SH-SY5Y (cell line): Measurements from ENCODE around the gene APBB1.

Source experiments
- GATA2 ChIP-seq: IDR thresholded peaks from 2 replicates; pipeline ENCODE4 v1.6.1; 2011; ENCODE audit warnings: mild to moderate bottlenecking, low read depth, low read length
- GATA3 ChIP-seq: IDR thresholded peaks from 2 replicates; pipeline ENCODE4 v1.6.1; 2011; ENCODE audit warnings: low read depth, mild to moderate bottlenecking, low read length, moderate library complexity

Gene APBB1

GRCh38 chr11:6437993-6438392, 19.1 kb upstream of the APBB1 start:
- no peak for TF ChIP-seq GATA2
- no peak for TF ChIP-seq GATA3

DNA sequence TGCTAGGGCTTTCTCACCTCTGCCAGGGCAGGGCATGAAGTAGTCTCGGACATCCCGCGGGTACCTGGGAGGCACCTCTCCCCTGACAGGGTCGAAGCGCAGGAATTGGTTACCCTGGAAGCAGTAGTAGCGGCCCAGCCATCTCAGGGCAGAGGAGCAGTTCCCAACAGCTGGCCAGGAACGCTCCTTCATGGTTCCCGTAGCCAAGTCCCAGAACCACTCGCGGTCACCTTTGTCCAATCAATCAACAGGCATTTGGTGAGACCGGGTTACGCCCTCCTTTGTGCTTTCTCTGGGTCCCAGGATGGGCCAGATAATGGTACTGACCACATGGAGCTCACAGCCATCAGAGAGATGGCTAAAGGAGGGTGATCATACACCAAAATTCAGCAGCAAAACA, 18.5 kb upstream of the APBB1 start:
- TF ChIP-seq GATA2 (no peak), GATA3 (no peak)

DNA sequence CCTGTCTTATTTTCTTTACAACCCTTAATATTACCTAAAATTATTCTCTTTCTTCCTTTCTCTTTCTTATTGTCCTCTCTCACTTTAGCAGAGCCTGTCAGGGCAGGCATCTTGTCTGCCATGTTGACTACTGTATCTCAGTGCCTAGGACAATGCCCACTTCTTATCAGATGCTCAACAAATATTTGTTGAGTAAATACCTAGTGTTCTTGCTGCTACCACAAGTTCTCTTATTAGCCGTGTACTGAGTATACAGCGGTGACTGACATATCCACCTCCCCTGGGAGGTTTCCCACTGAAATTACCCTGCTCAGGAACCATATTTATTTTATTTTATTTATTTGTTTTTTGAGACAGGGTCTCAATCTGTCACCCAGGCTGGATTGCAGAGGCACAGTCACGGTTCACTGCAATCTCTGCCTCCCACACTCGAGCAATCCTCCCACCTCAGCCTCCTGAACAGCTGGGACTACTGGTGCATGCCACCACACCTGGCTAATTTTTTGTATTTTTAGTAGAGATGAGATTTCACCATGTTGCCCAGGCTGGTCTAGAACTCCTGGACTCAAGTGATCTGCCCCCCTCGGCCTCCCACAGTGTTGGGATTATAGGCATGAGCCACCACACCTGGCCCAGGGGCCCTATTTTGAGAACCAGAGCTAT, 15.2 kb upstream of the APBB1 start:
- TF ChIP-seq GATA3 (no peak), GATA2 (no peak)

DNA sequence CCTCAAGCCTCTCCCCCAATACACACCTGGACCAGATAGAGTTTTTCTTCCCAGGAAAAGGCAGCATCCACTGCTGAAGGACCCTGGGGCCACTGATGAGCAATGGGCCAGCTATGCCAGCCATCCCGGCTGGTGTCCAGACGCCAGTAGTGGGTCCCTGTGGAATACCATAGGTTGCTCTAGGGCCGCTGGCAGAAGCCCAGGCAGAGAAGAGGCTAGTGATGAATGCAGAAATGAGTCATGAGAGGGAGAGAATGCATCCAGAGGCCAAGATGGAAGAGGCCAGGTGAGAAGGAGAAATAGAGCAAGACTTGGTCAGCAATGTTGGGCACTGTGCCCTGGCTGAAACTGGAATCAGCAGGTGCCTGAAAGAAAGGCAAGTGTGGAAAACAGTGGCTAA, 13.0 kb upstream of the APBB1 start:
- no peak for TF ChIP-seq GATA2
- TF ChIP-seq GATA3: no peak

DNA sequence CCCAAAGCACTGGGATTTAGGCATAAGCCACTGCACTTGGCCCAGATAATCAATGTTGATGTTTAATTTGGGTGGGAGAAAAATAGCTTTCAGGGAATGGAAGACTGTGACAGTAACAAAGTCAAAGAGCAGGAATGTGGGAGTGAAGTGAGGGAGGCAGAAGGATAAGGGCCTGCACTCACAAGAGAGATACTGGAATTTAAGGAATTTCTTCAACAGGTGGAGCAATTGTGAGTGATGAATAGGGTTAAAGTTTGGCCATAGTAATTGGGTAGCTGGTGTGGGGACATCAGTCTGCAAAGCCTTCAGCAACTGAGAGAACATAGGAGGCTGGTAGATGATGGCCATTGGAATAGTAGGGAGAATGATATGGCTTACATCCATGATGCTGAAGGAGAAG, 8.6 kb upstream of the APBB1 start:
- TF ChIP-seq GATA2: no peak
- no peak for TF ChIP-seq GATA3

DNA sequence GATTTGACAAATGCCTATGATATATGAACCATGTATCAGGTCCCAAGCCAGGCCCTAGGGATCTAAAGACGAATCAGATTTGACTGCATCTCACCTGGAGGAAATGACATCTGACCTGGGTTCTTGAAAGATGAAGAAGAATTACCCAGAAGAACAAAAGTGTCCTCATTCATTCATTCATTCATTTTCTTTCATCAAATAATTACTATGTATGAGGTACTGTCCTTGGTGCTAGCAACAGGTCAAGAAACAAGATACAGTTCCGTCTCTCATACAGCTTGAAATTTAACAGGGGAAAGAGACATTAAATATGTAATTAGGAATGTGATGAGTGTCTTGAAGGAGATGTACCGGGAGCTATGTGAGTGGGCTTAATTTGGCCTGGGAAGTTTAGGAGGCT, 1.8 kb upstream of the APBB1 start:
- TF ChIP-seq GATA2: no peak
- TF ChIP-seq GATA3: no peak

DNA sequence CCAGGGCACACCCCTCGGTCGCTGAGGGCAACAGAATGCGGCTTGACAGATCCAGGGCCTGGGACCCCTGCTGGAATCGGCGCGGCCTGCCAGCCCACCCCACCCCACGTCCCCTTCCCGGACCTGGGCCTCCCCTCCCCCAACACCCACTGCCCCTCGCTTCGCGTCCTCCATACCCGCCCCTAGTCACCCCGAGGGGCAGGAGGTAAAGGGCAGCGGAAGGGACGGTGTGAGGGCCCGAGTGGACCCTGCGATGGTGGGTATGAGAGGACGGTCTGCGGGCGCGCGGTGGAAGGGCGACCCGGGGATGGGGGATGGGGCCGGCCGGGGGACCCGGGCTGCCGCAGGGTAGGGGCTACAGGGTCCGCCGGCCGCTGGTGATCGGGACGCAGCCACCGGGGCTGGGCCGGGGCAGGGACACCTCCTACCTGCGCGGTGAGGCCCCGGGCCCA, 311 bp downstream of the APBB1 start:
- TF ChIP-seq GATA2 (no peak), GATA3 (no peak)

- TF ChIP-seq GATA2 (no peak), GATA3 (no peak)
Measured at GRCh38 chr11:6417907-6418556, 862 bp downstream of the APBB1 start.

GRCh38 chr11:6415797-6416196, 3.1 kb downstream of the APBB1 start:
- TF ChIP-seq GATA2 (no peak), GATA3 (no peak)

GRCh38 chr11:6414874-6415328, 4.0 kb downstream of the APBB1 start:
- TF ChIP-seq GATA2: no peak
- no peak for TF ChIP-seq GATA3

DNA sequence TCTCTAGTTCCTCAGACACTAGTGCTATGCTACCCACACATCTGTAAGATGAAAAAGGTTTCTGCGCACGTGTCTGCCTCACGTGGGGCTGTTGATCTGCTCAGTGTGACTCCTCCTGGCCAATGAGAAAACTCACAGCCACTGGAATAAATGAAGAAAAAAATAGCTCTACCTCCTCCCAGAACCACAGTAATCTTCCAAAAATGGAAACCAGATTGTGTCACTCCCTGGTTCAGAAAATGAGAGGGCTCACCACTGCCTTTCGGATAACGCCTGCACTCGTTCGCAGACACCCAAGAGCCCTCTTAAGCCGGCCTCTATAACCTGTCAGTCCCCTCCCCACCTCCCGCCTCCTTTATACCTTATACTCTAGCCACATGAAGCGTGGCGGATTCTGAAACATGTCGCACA, 5.1 kb downstream of the APBB1 start:
- TF ChIP-seq GATA3 (no peak), GATA2 (no peak)

DNA sequence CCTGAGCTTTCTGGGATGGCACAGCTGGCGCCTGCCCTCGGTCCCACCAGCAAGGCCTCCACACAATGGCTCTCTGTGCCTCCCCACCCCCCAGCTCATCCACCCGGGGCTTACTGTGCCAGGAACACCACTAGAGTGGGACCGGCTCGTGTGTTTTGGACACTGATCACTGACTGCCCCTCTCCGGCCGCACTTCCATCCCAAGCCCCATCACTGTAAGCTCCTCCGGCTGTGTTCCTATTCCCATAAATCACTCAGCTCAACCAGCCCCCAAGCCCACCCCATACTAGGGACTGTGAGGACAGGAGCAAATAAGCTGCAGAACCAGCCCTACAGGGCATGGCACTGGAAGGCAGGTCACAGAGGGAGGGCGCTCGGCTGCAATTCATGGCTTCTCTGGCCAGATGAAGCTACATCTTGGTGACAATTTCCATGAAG, 7.3 kb downstream of the APBB1 start:
- no peak for TF ChIP-seq GATA2
- TF ChIP-seq GATA3: no peak

- no peak for TF ChIP-seq GATA3
- no peak for TF ChIP-seq GATA2
Measured at GRCh38 chr11:6410695-6411430, 8.0 kb downstream of the APBB1 start.

DNA sequence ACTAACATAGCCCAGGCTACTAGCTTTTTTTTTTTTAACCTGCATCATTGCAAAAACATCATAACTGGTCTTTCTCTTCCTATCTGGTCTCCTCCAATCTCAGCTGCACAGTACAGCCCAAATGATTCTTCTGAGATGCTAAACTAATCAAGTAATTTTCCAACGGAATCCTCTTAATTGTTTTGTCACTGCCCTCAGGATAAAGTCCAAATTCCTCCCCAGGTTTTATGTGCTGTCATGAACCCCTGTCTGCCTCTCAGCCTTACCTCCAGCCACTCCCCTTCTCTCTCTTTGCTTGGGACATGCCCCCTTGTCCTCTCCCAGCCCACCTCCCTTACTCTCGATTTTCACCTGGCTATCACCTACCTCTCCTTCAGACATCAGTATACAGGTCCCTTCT, 12.5 kb downstream of the APBB1 start:
- TF ChIP-seq GATA2 (no peak), GATA3 (no peak)

DNA sequence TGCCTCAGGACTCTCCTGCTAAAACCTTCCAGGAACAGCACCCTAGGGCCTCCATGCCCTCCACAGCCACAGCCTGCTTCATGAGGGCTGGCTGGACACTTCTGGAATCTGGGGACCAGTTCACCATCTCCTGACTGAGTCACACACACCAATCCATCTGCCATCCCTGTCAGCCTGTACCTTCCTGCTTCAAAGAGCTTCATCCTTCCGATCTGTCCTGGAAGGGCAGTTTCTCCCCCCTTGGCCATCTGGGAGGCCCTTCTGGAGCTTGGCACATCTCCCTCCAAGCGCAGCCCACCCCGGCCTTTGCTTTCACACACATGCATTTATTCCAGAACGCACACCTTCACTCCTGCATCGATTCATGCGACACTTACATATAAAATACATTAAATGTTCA, 13.0 kb downstream of the APBB1 start:
- TF ChIP-seq GATA2: no peak
- TF ChIP-seq GATA3: no peak
